BLaER1 (cell line): Measurements from ENCODE around the gene RPAP3.
"Not testable (repeated sequence)": the region's sequence is repeated elsewhere in the genome, so short reads cannot be mapped to it uniquely, and the experiment has no call there.

Source experiments
- H3K27ac ChIP-seq: shearing (Covaris generic); formaldehyde crosslinking; 2 replicates; pipeline ENCODE4 v1.8.1; 2022
- H3K27me3 ChIP-seq: shearing (Covaris generic); formaldehyde crosslinking; 2 replicates; pipeline ENCODE4 v1.8.1; 2022
- H3K36me3 ChIP-seq: shearing (Covaris generic); formaldehyde crosslinking; 2 replicates; pipeline ENCODE4 v1.8.1; 2022
- H3K4me1 ChIP-seq: shearing (Covaris generic); formaldehyde crosslinking; 2 replicates; pipeline ENCODE4 v1.8.1; 2022
- H3K4me2 ChIP-seq: shearing (Covaris generic); formaldehyde crosslinking; 2 replicates; pipeline ENCODE4 v1.8.1; 2022
- H3K4me3 ChIP-seq: shearing (Covaris generic); formaldehyde crosslinking; 2 replicates; pipeline ENCODE4 v1.8.1; 2022
- H3K9ac ChIP-seq: shearing (Covaris generic); formaldehyde crosslinking; 2 replicates; pipeline ENCODE4 v1.8.1; 2022
- H3K9me3 ChIP-seq: shearing (Covaris generic); formaldehyde crosslinking; 2 replicates; pipeline ENCODE4 v1.8.1; 2022
- H4K20me1 ChIP-seq: shearing (Covaris generic); formaldehyde crosslinking; 2 replicates; pipeline ENCODE4 v1.8.1; 2022
- Cebpa-rat ChIP-seq: shearing (Covaris generic); IDR thresholded peaks from 2 replicates; pipeline ENCODE4 v1.8.1; 2022

Gene RPAP3

DNA sequence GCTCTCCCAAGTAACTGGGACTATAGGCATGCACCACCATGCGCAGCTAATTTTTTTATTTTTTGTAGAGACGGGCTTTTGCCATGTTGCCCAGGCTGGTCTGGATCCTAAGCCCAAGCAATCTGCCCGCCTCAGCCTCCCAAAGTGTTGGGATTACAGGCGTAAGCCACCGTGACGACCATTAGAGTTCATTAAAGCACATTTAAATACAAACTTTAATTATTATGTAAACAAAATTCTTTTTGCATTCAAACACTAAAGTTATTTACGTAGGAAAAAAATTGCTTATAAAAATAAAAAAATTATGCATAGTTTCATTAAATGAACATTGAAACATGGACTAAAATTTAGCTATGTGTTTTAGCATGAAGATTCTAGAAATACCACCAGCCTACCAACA, 7.2 kb downstream of the RPAP3 start:
- Histone ChIP-seq H3K36me3 (peaks cover 74% of the 10 kb centered on the region), H3K4me2 (no peak overlapping the region), H3K27me3 (no peaks in the 10 kb centered on the region), H3K9ac (no peak overlapping the region), H3K9me3 (no peaks in the 10 kb centered on the region), H4K20me1 (peaks cover 32% of the 10 kb centered on the region), H3K27ac (no peak overlapping the region), H3K4me1 (peaks cover 4% of the 10 kb centered on the region), H3K4me3 (no peak overlapping the region)
- TF ChIP-seq Cebpa-rat = no peak

GRCh38 chr12:47698055-47698454, 7.8 kb downstream of the RPAP3 start:
- Histone ChIP-seq H3K4me2 (no peak overlapping the region), H4K20me1 (peaks cover 26% of the 10 kb centered on the region), H3K27me3 (no peaks in the 10 kb centered on the region), H3K4me3 (no peak overlapping the region), H3K27ac (no peak overlapping the region), H3K9ac (no peak overlapping the region), H3K4me1 (no peaks in the 10 kb centered on the region), H3K36me3 (peaks cover 76% of the 10 kb centered on the region), H3K9me3 (no peaks in the 10 kb centered on the region)
- TF ChIP-seq Cebpa-rat = no peak

DNA sequence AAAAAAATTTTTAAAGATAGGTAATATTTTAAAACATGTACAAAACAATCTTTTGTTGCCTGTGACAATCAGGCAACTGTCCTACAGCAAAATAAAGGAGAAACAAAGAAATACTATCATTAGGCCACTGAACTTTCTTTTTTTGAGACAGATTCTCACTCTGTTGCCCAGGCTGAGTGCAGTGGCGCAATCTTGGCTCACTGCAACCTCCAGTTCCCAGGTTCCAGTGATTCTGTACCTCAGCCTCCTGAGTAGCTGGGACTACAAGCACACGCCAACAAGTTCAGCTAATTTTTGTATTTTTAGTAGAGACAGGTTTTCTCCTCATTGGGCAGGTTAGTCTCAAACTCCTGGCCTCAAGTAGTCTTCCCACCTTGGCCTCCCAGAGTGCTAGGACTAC, 16.6 kb downstream of the RPAP3 start:
- no peaks in the 10 kb centered on the region for H3K4me1 ChIP-seq
- H3K4me2 ChIP-seq = no peak overlapping the region
- peaks cover 5% of the 10 kb centered on the region for H3K9me3 ChIP-seq
- no peaks in the 10 kb centered on the region for H4K20me1 ChIP-seq
- H3K4me3 ChIP-seq = no peak overlapping the region
- H3K27ac ChIP-seq = no peak overlapping the region
- H3K36me3 ChIP-seq = peaks cover 64% of the 10 kb centered on the region
- no peak overlapping the region for H3K9ac ChIP-seq
- no peak for TF ChIP-seq Cebpa-rat
- no peaks in the 10 kb centered on the region for H3K27me3 ChIP-seq

GRCh38 chr12:47687636-47688035, 18.2 kb downstream of the RPAP3 start:
- Histone ChIP-seq H3K9me3 (peaks cover 5% of the 10 kb centered on the region; the same call in 1 of the 2 replicates), H3K27me3 (no peaks in the 10 kb centered on the region), H3K4me2 (no peak overlapping the region), H4K20me1 (no peaks in the 10 kb centered on the region), H3K9ac (no peak overlapping the region), H3K4me3 (no peak overlapping the region), H3K36me3 (peaks cover 61% of the 10 kb centered on the region), H3K27ac (no peak overlapping the region), H3K4me1 (no peaks in the 10 kb centered on the region)
- no peak for TF ChIP-seq Cebpa-rat

DNA sequence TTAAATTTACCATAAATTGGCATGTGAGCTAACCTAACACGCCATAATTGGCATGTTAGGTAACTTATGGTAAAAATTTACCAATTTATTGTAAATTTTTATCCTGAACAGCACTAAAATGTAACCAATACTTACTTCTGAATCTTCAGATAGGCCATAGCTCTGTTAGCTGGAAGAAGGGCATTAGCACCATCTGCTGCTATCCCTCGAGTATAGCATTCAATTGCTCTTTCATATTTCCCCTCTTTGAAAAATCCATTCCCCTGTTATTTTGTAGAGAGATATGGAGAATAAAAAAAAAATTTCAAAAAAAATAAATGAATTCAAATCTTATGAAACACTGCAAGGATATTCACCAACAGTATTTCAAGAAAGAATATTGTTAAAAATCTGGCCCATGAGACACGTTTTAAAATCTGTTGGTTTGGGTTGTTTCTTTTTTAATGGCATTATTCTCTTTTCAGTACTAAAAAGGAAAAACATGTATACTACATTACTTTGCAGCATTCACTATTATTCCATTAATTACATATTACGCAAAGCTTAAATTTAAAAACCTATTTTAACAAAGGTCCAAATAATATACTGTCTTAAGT, 19.1 kb downstream of the RPAP3 start:
- Histone ChIP-seq H3K9ac (no peak overlapping the region), H3K27ac (no peak overlapping the region), H3K9me3 (no peaks in the 10 kb centered on the region), H3K4me1 (no peaks in the 10 kb centered on the region), H3K27me3 (no peaks in the 10 kb centered on the region), H3K4me2 (no peak overlapping the region), H4K20me1 (no peaks in the 10 kb centered on the region), H3K36me3 (peaks cover 58% of the 10 kb centered on the region), H3K4me3 (no peak overlapping the region)
- TF ChIP-seq Cebpa-rat = no peak

DNA sequence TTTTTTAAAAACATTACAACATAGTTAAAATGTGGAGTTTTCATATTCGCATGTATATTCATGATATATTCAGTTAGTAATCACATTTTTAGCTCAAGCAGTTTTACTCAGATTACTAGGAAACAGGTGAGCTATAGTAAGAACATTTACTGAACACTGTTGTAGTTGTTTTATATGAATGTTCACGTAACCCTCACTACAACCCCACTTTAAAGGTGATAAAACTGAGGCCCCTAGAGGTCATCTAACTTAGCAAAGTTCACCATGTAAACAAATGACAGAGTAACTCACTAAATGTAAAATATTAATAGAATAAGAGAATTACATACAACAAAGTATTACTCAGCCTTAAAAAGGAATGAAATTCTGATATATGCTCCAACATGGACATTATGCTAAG, 26.0 kb downstream of the RPAP3 start:
- Histone ChIP-seq H3K27me3 (no peaks in the 10 kb centered on the region), H3K4me3 (no peak overlapping the region), H3K4me2 (no peak overlapping the region), H3K36me3 (peaks cover 82% of the 10 kb centered on the region), H3K27ac (no peak overlapping the region), H3K4me1 (no peaks in the 10 kb centered on the region), H3K9ac (no peak overlapping the region), H4K20me1 (no peaks in the 10 kb centered on the region), H3K9me3 (peaks cover 5% of the 10 kb centered on the region; the same call in 1 of the 2 replicates)
- no peak for TF ChIP-seq Cebpa-rat

- peaks cover 80% of the 10 kb centered on the region for H3K36me3 ChIP-seq
- H3K4me3 ChIP-seq = no peak overlapping the region
- no peak overlapping the region for H3K4me2 ChIP-seq
- H3K4me1 ChIP-seq = no peaks in the 10 kb centered on the region
- H3K9ac ChIP-seq = no peak overlapping the region
- H3K27ac ChIP-seq = no peak overlapping the region
- no peaks in the 10 kb centered on the region for H3K27me3 ChIP-seq
- H4K20me1 ChIP-seq = no peaks in the 10 kb centered on the region
- H3K9me3 ChIP-seq = no peaks in the 10 kb centered on the region
- no peak for TF ChIP-seq Cebpa-rat
These were observed 33.8 kb downstream of the RPAP3 start for GRCh38 chr12:47672068-47672467.

- H3K36me3 ChIP-seq = peaks cover 71% of the 10 kb centered on the region
- not testable (repeated sequence) for H3K9me3 ChIP-seq, H3K27ac ChIP-seq
These were observed 37.9 kb downstream of the RPAP3 start for GRCh38 chr12:47667935-47668334.

DNA sequence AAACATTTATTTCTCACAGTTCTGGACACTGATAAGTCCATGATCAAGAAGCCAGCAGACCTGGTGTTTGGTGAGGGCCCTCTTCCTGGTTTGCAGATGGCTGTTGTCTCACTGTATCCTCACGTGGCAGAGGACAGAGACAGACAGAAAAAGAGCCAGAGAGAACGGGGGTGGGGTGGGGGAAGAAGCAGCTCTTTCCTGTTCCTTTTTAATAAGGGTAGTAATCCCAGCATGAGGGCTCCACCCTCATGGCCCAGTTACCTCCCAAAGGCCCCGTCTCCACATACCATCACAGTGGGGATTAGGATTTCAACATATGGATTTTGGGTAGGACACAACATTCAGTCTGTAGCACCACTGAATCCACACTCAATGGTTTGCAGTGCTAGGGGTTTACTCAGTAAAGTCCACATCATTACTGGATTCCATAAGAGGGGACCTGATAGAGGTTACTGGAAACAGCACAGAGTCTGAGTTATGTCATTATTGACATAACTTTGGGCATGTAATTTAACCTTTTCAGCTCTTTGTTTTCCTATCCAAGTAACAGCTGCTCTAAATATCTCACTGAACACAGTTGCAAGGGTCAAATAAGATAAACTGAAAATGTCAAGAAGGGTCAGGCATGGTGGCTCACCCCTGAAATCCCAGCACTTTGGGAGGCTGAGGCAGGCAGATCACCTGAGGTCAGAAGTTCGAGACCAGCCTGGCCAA, 53.2 kb downstream of the RPAP3 start:
- Histone ChIP-seq H3K36me3 (peaks cover 19% of the 10 kb centered on the region), H4K20me1 (no peaks in the 10 kb centered on the region), H3K4me3 (no peak overlapping the region), H3K9me3 (no peaks in the 10 kb centered on the region), H3K4me2 (peak overlapping the region; percentile 43), H3K27ac (peak overlapping the region; percentile 18; the same call in 1 of the 2 replicates), H3K9ac (0 out of 2 replicates have a peak overlapping the region, but pooled peaks have one; percentile 9), H3K27me3 (no peaks in the 10 kb centered on the region), H3K4me1 (peaks cover 12% of the 10 kb centered on the region)
- no peak for TF ChIP-seq Cebpa-rat

More at GRCh38 chr12:47667935-47668334, 37.9 kb downstream of the RPAP3 start:
- H3K4me1 ChIP-seq, H3K9ac ChIP-seq, H3K4me2 ChIP-seq, H3K4me3 ChIP-seq, H3K27me3 ChIP-seq, H4K20me1 ChIP-seq: not testable (repeated sequence)

GRCh38 chr12:47651368-47652254, 54.2 kb downstream of the RPAP3 start:
- Histone ChIP-seq H3K9ac (no peak overlapping the region), H3K4me1 (peaks cover 12% of the 10 kb centered on the region)

More at GRCh38 chr12:47651368-47652254, 54.2 kb downstream of the RPAP3 start:
- no peak overlapping the region for H3K4me3 ChIP-seq
- peaks cover 8% of the 10 kb centered on the region; the same call in 1 of the 2 replicates for H3K36me3 ChIP-seq
- H4K20me1 ChIP-seq = no peaks in the 10 kb centered on the region
- no peak for TF ChIP-seq Cebpa-rat
- peak overlapping the region; percentile 43 for H3K4me2 ChIP-seq
- H3K9me3 ChIP-seq = no peaks in the 10 kb centered on the region
- no peaks in the 10 kb centered on the region for H3K27me3 ChIP-seq
- no peak overlapping the region for H3K27ac ChIP-seq
